Stimulated activated CD8-positive, alpha-beta memory T cell treated with anti-CD3 and anti-CD28 coated beads, Interleukin-12 subunit alpha, Interleukin-12 subunit beta, amount 100 ng/mL, for 4 hours (primary cell): ENCODE measurements around the gene HOXA9.

Experiments used
- DNase-seq: peaks from one replicate; pipeline ENCODE4 v3.0.0-alpha.2; 2020; ENCODE audit warnings: low read depth

Gene HOXA9

GRCh38 chr7:27124902-27125689 lies 40.2 kb downstream of the HOXA9 start:
- no peak for DNase-seq

- no peak for DNase-seq
Observed at GRCh38 chr7:27124096-27124901, 41.0 kb downstream of the HOXA9 start.

GRCh38 chr7:27123477-27124053 lies 41.8 kb downstream of the HOXA9 start:
- DNase-seq, result no peak

- DNase-seq, result no peak
Observed at GRCh38 chr7:27123007-27123476, 42.3 kb downstream of the HOXA9 start.

- no peak for DNase-seq
Observed at GRCh38 chr7:27122077-27122910, 43.0 kb downstream of the HOXA9 start.

- no peak for DNase-seq
Observed at GRCh38 chr7:27121684-27122076, 43.7 kb downstream of the HOXA9 start.

GRCh38 chr7:27119412-27119911 lies 45.9 kb downstream of the HOXA9 start:
- no peak for DNase-seq

- no peak for DNase-seq
Observed at GRCh38 chr7:27118580-27118979, 46.8 kb downstream of the HOXA9 start.

- DNase-seq, result no peak
Observed at GRCh38 chr7:27117887-27118491, 47.3 kb downstream of the HOXA9 start.

GRCh38 chr7:27116962-27117886 lies 48.1 kb downstream of the HOXA9 start:
- DNase-seq, result no peak

GRCh38 chr7:27116031-27116961 lies 49.0 kb downstream of the HOXA9 start:
- no peak for DNase-seq

GRCh38 chr7:27115221-27116026 lies 49.9 kb downstream of the HOXA9 start:
- no peak for DNase-seq

GRCh38 chr7:27114881-27115220 lies 50.5 kb downstream of the HOXA9 start:
- DNase-seq, result no peak

GRCh38 chr7:27113991-27114769 lies 51.2 kb downstream of the HOXA9 start:
- no peak for DNase-seq

- DNase-seq, result no peak
Observed at GRCh38 chr7:27112955-27113949, 52.1 kb downstream of the HOXA9 start.
